Articular chondrocyte of knee joint (primary cell): ENCODE results near the gene HYAL1. TPM values are rescaled to one million over a fixed set of nuclear protein-coding genes. Genes with fewer than 3 reads are reported as not detected.

Experiments
- total RNA-seq: library from RNA; depleted of rRNA; stranded (reverse); fragments of >200 nt; gene quantifications from 2 replicates; pipeline ENCODE4 v1.2.3, GENCODE V29; 2012

The HYAL1 gene
- 14.5 and 15.5 TPM in 2 replicates for total RNA-seq

GRCh38 chr3:50303013-50303815, at the start of gene HYAL1:
Gene HYAL1 (minus strand): TSS chr3:50303574. CDS start chr3:50302956, 618 bp downstream.

GRCh38 chr3:50350527-50351322, 47.4 kb upstream of the HYAL1 start, which contains the start of the genes CYB561D2 and NPRL2:
Gene CYB561D2 (plus strand): TSS chr3:50350862. CDS start chr3:50351434, 572 bp downstream.
Gene NPRL2 (minus strand): TSS chr3:50350775. CDS start chr3:50350652, 123 bp downstream.

GRCh38 chr3:50345586-50346234, 42.3 kb upstream of the HYAL1 start, which contains the start of gene ZMYND10:
Gene ZMYND10 (minus strand): TSS chr3:50345732. CDS start chr3:50345579, 153 bp downstream.

GRCh38 chr3:50340448-50341329, 37.3 kb upstream of the HYAL1 start, which contains the start of gene RASSF1:
Gene RASSF1 (minus strand): TSS chr3:50340836. CDS start chr3:50340805, 31 bp downstream.

GRCh38 chr3:50327943-50328691, 24.7 kb upstream of the HYAL1 start, which contains the start of gene TUSC2:
Gene TUSC2 (minus strand): TSS chr3:50328223. CDS start chr3:50328099, 124 bp downstream.

GRCh38 chr3:50322386-50323091, 19.2 kb upstream of the HYAL1 start, which contains the start of gene HYAL2:
Gene HYAL2 (minus strand): TSS chr3:50322745. CDS start chr3:50320489, 2,256 bp downstream.

GRCh38 chr3:50298836-50299637, 4.3 kb downstream of the HYAL1 start, which contains the start of the genes HYAL3 and NAA80:
Gene HYAL3 (minus strand): TSS chr3:50299405. CDS start chr3:50295602, 3,803 bp downstream.
Gene NAA80 (minus strand): TSS chr3:50299405. CDS start chr3:50297463, 1,942 bp downstream.

GRCh38 chr3:50292159-50293078, 11.0 kb downstream of the HYAL1 start, which contains the start of gene IFRD2:
Gene IFRD2 (minus strand): TSS chr3:50292429. CDS start chr3:50292274, 155 bp downstream.

GRCh38 chr3:50278880-50279224, 24.5 kb downstream of the HYAL1 start, which contains the start of gene LSMEM2:
Gene LSMEM2 (plus strand): TSS chr3:50279087. CDS start chr3:50279114, 27 bp downstream.

GRCh38 chr3:50268703-50269451, 34.5 kb downstream of the HYAL1 start, which contains the start of gene SEMA3B:
Gene SEMA3B (plus strand): TSS chr3:50269147. CDS start chr3:50269241, 94 bp downstream.

Other genes starting within 250 kb of the HYAL1 start
- 160 TPM in 2 replicates for gene RBM5, start 214.7 kb downstream of the HYAL1 start, total RNA-seq
- gene SEMA3F, start 148.2 kb downstream of the HYAL1 start, total RNA-seq: 9.5 and 14.2 TPM in 2 replicates
- not detected in 2 replicates for gene GNAT1, start 112.0 kb downstream of the HYAL1 start, total RNA-seq
- gene SLC38A3, start 98.3 kb downstream of the HYAL1 start, total RNA-seq: 0.11 and 0.39 TPM in 2 replicates
- 211 and 281 TPM in 2 replicates for gene GNAI2, start 67.4 kb downstream of the HYAL1 start, total RNA-seq
- gene SEMA3B, start 34.4 kb downstream of the HYAL1 start, total RNA-seq: 16.5 and 24.4 TPM in 2 replicates
- gene LSMEM2, start 24.5 kb downstream of the HYAL1 start, total RNA-seq: 0.13 and 0.22 TPM in 2 replicates
- gene IFRD2, start 11.1 kb downstream of the HYAL1 start, total RNA-seq: 41.7 and 52.7 TPM in 2 replicates
- gene HYAL3, start 4.2 kb downstream of the HYAL1 start, total RNA-seq: 1.8 and 3.3 TPM in 2 replicates
- 4.3 and 5.6 TPM in 2 replicates for gene NAA80, start 4.2 kb downstream of the HYAL1 start, total RNA-seq
- 25.9 and 27.8 TPM in 2 replicates for gene HYAL2, start 19.2 kb upstream of the HYAL1 start, total RNA-seq
- 11.1 and 14.5 TPM in 2 replicates for gene TUSC2, start 24.6 kb upstream of the HYAL1 start, total RNA-seq
- gene RASSF1, start 37.3 kb upstream of the HYAL1 start, total RNA-seq: 19.1 and 21.7 TPM in 2 replicates
- 2.0 and 4.2 TPM in 2 replicates for gene ZMYND10, start 42.2 kb upstream of the HYAL1 start, total RNA-seq
- gene NPRL2, start 47.2 kb upstream of the HYAL1 start, total RNA-seq: 15.8 and 17.5 TPM in 2 replicates
- 17.8 and 18.3 TPM in 2 replicates for gene CYB561D2, start 47.3 kb upstream of the HYAL1 start, total RNA-seq
- gene TMEM115, start 55.9 kb upstream of the HYAL1 start, total RNA-seq: 40.9 and 47.1 TPM in 2 replicates
- 0.22 TPM in 1 of 2 replicates, not detected in the other for gene CACNA2D2, start 200.1 kb upstream of the HYAL1 start, total RNA-seq